GM19193 (cell line): Measurements from ENCODE around the gene KLF17.

Experiments
- POLR2A ChIP-seq: IDR thresholded peaks from 4 replicates; pipeline ENCODE4 v1.6.1; 2011; ENCODE audit not compliant: insufficient read depth, insufficient read length; ENCODE audit errors: extremely low read depth

KLF17 gene

GRCh38 chr1:44134071-44134920 is 15.7 kb downstream of the KLF17 start:
- no peak for TF ChIP-seq POLR2A

- TF ChIP-seq POLR2A = no peak
These were observed 17.3 kb downstream of the KLF17 start for GRCh38 chr1:44135886-44136285.

- TF ChIP-seq POLR2A = no peak
These were observed 19.6 kb downstream of the KLF17 start for GRCh38 chr1:44138239-44138638.

GRCh38 chr1:44141531-44141930 is 22.9 kb downstream of the KLF17 start, which contains the start of gene KLF18:
TSS of gene KLF18 (minus strand) at chr1:44141631. CDS start at chr1:44141631, 0 bp downstream.
- no peak for TF ChIP-seq POLR2A

- TF ChIP-seq POLR2A = no peak
These were observed 26.5 kb downstream of the KLF17 start for GRCh38 chr1:44144962-44145756.

- TF ChIP-seq POLR2A = no peak
These were observed 28.1 kb downstream of the KLF17 start for GRCh38 chr1:44146536-44147361.

GRCh38 chr1:44147582-44147981 is 29.0 kb downstream of the KLF17 start:
- TF ChIP-seq POLR2A = no peak

GRCh38 chr1:44151332-44151731 is 32.7 kb downstream of the KLF17 start:
- TF ChIP-seq POLR2A = no peak

- no peak for TF ChIP-seq POLR2A
These were observed 33.2 kb downstream of the KLF17 start for GRCh38 chr1:44151808-44152207.

GRCh38 chr1:44152692-44153091 is 34.1 kb downstream of the KLF17 start:
- TF ChIP-seq POLR2A = no peak

- TF ChIP-seq POLR2A = no peak
These were observed 35.4 kb downstream of the KLF17 start for GRCh38 chr1:44154049-44154448.

- no peak for TF ChIP-seq POLR2A
These were observed 39.3 kb downstream of the KLF17 start for GRCh38 chr1:44157903-44158302.

- no peak for TF ChIP-seq POLR2A
These were observed 40.2 kb downstream of the KLF17 start for GRCh38 chr1:44158871-44159270.

GRCh38 chr1:44161546-44161945 is 42.9 kb downstream of the KLF17 start:
- no peak for TF ChIP-seq POLR2A
